HG02885 (cell line): ENCODE measurements around the gene ARHGEF25.

Experiments used
- ATAC-seq: cut with Tn5 transposase; IDR thresholded peaks from one replicate; pipeline ENCODE4 v1.9.1; 2021; ENCODE audit warnings: mild to moderate bottlenecking; ENCODE audit not compliant: unreplicated experiment, poor library complexity

Gene ARHGEF25

DNA sequence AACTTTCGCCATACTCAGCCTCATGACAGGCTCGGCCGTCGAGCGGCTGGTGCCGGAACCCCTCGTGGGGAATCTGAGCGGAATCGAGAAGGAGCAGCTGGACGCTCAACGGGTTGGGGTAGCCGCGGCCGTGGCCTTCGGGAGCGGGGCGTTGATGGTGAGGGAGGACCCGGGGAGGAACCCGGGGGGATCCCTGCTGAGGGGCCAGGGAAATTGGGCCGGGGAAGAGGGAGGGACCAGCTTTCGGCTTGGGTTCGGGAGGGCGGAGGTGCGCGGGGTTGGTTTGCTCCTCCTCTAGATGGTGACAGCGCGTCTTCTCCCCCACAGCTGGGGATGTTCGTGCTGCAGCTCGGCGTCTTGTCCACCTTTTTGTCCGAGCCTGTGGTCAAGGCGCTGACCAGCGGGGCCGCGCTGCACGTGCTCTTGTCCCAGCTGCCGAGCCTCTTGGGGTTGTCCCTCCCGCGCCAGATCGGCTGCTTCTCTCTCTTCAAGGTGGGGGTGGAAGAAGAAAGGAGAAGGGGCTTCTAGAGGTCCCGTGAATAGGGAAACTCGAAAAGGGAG is 9.8 kb downstream of the ARHGEF25 start:
- no peak for ATAC-seq

DNA sequence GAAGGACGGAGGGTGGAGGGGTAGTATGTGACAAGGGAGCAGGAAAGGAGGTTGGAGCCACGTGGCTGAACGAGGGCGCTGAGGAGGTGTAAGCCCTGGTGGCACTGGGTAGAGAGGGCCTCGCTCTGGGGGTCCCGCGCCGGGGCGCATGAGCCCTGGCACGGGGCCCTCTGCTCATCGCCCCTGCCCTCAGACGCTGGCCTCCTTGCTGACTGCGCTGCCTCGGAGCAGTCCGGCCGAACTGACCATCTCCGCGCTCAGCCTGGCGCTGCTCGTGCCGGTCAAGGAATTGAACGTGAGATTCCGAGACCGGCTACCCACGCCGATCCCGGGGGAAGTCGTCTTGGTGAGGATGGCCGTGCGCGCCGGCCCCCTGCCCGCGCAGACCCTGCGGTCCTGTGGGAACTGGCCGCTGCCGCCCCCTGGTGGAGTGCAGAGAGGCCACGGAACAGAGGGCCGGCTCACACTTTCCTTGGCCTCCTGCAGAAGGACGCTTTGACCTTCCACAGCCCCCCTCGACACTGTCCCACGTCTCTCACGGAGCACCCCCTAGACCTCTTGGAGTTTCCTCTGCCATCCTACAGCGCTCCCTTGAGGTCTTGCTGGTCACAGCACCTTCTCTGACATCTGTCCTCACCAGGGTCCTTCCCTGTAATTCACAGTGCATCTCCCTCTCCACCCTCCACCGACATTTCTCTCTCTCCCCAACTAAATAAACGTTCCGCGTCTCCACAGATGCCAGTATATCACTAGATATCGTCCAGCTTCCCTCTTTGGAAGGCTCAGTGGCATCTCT is 10.5 kb downstream of the ARHGEF25 start:
- ATAC-seq = peak; percentile 66

DNA sequence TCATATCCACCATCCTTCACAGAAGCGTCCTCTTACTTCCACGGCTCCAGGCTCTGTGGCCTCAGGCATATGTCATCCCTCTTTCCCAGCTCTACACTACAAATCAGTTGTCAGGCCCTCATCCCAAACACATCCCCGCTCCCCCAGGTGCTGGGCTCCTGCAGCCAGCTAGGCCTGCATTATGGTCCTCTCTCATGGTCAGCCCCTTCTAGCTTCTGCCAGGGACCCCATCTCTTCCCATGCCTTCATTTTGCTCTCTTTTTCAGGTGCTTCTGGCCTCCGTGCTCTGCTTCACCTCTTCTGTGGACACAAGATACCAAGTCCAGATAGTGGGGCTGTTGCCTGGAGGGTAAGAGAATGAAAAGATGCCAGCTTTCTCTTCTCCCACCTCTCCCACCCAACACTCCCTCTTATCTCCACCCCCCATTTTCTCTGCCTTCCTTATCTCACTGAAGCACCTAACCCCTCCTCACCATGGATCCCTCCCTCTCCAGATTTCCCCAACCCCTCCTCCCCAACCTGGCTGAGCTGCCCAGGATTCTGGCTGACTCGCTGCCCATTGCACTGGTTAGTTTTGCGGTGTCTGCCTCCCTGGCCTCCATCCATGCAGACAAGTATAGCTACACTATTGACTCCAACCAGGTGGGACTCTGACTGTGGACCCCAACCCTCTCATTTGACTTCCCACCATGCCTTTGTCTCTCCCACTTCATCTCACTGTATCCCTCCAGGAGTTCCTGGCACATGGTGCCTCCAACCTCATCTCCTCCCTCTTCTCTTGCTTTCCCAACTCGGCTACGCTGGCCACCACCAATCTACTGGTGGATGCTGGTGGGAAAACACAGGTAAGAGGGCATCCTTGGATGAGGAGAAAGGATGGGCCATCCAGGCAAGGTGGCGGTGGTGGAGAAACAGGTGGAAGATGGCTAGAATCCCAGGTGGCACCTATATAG is 11.3 kb downstream of the ARHGEF25 start:
- ATAC-seq = no peak

DNA sequence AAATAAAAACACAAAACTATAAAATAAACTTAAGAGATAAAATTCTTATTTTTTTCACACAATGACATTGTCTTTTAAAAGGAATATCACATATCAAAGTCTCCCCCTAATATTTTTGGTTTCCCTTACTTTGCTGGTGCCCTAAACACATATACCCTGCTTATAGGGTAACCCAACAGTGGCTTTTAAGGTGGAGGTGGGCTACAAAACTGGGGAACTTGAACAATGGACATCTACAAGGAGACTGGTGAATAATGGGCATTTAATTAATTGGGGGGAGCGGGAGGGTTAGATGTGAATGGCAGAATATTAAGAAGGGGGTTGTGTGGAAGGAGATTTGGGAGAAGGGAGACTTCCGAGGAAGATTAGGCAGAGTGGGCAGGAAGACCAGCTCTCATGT is 12.2 kb downstream of the ARHGEF25 start:
- no peak for ATAC-seq

DNA sequence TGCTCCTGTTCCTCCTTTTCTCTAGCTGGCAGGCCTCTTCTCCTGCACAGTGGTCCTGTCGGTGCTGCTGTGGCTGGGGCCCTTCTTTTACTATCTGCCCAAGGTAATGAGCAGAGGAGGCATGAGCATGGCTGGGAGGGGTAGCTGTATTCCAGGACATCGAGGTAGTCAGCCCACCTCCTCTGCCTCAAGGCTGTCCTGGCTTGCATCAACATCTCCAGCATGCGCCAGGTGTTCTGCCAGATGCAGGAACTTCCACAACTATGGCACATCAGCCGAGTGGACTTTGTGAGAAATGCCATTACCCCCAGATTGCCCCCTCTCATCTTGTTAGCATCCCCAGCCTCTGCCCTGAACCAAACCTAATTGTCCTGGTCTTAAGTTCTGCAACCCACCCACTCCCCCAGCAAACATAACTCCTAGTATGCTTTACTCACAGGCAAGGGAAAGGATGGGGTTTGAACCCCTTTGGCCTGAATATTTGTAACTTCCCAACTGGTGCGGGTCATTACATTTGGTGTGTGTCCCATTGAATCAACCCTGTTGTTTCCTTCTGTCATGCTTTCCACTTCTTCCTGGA is 12.7 kb downstream of the ARHGEF25 start:
- no peak for ATAC-seq

DNA sequence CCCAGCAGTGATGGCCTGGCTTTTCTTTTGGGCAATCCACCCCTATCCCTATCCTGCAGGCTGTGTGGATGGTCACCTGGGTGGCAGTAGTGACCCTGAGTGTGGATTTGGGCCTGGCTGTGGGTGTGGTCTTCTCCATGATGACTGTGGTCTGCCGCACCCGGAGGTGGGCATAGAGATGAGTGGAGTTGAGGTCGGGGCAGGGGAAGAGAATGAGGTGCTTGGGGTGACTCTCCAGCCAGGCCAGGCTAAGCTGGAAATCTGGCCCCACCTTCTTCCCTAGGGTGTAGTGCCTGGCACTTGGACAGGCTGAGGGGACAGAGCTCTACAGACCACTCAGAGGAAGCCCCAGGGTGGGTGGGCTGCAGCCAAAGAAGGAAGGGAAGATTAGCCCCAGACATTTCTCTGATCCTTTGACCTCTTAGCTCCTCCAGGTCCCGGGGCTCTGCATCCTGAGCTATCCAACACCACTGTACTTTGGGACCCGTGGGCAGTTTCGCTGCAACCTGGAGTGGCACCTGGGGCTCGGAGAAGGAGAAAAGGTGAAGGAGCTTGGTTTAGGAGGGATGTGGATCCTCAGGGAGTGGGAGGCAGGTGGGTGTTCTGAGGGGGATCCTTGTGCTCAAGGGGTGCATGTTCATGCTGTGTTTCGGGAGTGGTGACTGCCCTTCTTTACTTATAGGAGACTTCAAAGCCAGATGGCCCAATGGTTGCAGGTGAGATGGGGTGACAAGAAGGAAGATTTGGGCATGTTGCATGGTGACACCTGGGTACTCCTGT is 13.4 kb downstream of the ARHGEF25 start:
- ATAC-seq = no peak

DNA sequence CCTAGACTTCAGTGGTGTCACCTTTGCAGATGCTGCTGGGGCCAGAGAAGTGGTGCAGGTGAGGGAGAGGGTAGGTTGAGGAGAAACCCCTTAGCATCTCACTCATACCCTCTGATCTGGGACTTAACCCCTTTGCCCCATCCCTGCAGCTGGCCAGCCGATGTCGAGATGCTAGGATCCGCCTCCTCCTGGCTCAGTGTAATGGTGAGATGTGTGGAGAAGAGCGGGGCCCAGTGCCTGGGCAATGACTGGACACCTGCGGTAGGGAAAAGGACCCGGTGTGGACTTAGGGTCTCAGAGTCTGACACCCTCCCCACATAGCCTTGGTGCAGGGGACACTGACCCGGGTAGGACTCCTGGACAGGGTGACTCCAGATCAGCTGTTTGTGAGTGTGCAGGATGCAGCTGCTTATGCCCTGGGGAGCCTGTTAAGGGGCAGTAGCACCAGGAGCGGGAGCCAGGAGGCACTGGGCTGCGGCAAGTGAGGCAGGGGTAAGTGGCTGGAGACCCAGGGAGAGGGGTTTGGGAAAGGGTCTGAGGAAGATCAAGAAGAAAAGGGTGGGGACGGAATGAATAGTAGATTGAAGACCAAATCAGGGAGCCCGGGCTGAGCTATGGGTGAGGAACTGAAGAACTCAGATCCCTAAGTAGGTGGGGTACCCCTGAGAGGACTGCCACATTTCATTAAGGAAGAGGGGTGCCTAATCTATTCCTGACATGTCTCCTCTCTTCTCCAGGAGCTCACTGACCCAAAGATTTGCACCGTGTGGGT is 14.2 kb downstream of the ARHGEF25 start:
- ATAC-seq = no peak

DNA sequence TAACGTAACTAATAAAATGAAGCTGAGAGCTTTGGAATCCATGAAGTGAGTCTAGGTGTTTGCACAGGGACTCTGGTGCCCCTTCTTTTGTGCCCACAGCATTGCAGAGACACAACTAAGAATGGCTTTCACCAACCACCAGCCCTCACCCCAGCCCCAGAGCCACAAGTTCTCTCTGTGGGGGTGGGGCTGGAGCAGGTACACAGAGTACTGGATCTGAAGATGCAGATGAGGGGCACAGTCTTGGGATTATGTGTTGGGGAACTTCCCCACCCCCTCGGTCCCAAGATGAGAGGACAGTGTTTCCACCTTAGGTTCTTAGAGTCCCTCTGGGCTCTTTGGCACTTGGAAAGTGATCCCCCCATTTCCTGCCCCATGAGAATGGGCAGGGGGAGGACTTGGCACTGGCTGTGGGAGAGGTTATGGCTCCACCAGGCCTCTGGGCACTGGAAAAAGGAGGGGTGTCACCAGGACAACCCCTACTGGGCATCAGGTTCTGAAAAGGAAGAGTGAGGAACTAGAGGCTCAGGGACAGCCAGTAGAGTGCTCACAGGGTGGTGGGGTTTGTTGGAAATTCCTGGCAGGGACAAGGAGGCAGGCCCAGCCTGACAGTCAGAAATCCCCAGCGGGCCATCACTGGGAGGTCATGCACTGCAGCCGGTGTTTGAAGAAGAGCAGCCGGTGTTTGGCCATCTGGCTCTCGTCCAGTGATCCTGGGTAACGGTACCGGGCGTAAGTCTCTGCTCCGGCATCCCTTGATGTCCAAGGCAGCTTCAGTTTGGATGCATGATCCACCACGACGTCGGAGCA is 15.1 kb downstream of the ARHGEF25 start:
- ATAC-seq = no peak

DNA sequence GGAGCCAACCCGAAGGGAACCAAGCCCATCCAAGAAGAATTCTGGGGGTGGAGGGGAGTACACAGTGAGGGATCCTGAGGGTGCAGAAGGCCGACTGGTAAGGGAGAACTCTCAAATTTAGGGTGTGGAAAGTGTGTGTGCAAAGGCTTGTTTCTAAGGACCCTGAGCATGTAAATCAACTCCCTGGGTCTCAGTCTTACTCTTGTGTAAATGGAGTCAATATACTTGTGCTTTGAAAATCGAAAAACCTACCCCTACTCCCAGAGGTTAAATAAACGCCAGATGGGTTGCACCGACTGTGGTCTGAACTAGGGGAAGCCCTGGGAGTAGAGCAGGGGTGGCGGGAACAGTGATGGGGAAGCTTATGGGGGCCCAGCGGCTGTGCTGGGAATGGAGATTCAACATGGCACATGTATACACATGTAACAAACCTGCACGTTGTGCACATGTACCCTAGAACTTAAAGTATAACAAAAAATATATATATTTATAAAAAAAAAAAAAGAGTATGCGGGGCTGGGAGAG is 15.7 kb downstream of the ARHGEF25 start:
- no peak for ATAC-seq

DNA sequence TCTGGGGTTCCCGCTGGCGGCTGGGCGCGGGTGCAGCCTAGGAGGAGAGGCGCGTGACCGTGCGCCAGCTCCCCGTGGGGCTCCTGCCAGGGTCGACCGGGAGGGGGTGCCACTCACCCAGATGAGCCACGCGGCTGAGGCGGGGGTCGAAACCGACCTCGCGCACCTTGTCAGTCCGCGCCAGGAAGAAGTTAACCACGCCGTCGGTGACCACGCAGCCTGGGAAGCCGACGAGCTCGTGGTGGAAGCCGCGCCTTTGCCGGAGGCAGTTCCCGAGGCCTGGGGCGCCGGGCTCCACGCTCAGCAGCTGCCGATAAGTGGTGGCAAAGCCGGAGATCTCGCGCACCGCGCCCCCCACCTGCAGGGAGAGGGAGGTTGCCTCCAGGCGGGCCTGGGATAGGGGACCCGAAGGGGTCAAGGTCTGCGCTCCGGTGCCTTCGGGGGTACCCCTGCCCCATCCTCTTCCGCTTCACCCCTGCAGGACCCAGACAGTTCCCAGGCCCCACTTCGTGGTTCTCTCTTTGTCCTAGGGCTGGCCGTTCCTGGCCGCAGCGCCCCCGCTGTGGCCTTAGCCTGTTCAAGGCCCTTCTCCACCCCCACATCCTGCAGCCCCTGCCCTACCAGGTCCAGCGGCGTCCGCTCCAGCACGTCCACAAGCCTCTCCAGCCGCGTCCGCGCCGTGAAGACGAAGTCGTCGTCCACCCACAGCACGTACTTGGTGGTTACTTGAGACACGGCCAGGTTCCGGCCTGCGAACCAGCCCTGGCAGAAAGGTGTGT is 16.5 kb downstream of the ARHGEF25 start:
- ATAC-seq = no peak

DNA sequence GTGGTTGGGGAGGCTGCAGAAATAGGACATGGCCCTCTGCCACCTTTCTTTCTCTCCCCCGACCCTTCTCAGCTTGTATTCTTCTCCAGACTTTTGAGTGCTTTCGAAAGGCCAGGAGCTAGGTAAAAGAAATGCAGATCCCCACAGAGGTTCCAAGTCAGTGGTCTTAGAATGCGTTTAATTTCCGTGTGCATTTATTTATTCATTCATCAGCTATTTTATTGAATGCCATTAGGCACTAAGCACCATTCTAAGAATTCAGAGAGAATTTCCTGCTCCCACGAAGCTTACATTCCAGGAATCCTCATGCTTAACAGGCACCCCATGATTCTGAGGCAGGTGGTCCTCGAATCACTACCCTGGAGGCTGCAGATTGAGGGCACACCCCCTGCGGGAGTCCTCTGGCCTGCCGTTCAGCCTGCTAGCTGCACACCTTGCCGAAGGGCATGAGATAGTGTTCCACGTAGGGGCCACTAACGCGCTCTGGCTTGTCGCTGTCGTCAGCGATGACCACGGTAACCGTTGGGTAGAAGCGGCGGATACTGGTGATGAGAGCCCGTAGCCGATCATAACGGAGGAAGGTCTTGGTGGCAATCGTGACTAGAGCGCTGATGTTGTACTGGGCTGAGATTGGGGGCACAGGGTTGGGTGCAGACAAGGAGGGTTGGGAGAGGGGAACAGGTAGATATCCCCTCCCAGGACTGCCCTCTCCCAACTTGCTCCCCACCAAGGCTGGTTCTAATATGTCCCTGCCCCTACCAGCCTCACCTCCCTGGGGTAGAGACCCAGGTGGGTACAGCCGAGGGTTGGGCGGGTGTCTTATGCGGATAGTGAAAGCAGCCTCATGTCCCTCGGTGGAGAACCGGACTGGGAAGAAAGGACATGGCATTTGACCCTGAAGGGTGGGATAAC is 17.3 kb downstream of the ARHGEF25 start:
- no peak for ATAC-seq

DNA sequence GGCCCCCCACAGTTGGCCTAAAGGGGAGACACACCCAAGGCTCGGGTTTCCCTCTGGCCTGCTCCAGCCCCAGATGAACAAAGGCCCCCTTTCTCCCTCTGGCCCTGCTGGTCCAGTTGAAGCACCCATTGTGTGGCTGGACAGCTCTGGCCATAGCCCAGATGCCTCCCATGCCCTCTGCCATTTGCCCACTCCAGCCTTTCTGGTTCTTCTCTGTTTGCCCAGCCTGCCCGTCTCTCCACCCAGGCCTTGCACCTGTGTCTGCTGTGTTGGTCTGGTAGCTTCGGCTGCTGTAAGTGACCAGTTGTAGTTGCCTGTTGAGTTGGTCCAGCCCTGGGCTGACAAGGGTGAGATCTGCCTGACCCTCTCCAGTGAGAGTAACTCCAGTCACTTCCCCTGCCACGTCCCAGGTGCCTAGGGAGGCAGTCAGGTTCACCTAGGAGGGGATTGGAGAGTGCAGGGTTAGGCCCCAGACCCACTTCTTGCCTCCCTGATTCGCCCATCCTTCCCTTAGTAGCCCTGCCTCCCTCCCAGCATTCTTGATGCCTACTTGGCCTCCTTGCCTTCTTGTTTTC is 18.7 kb downstream of the ARHGEF25 start:
- ATAC-seq = no peak

DNA sequence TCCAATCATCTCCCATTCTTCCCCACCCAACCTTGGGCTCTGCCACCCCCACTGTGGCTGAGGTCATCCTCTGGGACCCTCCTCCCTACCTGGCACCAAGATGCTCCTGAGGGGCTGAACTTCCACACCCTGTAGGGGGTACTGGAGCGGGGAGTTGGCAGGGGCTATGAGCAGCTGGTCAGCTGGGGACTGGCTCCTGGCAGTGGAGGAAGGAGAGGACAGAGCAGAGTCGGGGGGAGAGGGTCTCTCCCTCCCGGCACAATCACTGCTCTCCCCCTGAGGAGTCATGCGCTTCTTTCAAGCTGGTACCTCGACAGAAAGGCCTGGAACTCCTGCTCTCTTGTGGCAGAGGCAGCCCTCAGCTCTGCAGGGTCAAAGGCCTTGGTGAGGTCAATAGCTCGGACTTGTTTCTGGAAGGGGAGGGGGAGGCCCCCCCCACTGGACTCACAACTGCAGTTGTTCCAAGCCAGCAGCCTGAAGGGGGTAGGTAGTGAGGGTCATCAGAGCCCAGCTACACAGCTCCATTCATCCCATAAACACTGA is 19.7 kb downstream of the ARHGEF25 start:
- no peak for ATAC-seq

DNA sequence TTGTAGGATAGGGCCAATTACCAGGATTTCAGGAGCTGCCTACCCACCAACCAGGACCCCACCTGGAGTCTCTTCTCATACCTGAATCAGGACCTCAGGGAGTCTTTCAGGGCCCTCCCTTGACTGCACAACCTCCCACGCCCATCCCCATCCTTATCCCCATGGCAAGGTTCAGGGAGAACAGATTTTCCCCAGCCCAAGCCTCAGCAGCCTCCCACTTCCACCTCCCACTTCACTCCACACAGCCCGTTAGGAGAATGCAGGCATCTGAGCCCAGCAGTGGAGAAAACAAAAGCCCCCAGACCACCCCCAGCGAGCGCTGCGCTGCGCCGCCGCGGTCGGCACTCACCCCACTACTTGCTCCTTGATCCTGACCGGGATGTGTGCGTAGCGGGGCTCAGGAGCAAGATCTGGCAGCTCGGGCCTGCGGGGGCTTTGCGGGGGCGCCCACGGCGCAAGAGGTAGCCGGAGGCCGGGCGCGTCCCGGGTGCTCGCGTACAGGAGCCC is 20.4 kb downstream of the ARHGEF25 start:
- ATAC-seq = no peak

DNA sequence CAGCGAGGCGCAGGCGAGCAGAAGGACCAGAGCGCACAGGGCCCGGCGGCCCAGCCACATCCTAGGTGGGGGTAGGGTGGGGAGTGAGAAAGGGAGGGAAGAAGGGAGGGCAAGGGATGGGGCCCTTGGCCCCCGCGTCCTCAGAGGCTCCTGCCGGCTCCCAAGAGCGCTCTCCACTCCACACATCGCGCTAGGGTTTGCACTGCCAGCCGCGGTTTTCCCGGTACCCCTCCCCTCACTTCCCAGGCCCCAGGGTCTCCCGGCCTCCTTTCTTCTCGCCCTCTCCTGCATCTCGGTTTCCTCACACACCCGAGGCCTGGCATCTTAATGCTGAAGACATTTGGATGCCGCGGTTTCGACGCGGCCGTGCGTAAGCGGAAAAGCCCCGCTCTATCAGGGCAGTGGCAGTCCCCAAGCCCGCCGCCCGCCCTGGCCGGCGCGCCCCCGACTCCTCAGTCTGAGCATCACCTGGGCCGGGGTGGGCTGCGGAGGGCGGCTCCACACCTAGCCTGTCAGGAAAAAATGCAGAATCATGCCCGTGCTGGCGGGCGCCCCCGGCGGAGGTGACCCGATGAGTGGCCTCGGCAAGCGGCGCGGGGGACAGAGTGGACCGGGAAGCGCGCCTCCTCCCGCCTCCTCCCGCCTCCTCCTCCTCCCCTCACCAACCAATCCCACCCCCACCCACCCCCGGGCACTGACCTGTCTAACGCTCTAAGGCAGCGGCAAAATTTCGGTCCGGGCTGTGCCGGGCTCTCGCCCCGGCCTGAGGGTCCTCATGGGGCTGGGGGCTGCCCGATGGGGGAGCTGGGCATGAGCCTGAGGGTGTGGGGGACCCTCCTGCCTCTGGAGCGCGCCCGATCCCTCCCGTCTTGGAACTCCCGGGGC is 21.1 kb downstream of the ARHGEF25 start:
- ATAC-seq = peak; percentile 14
